ENCODE results near the gene RAB8B. TPM values are rescaled to one million over a fixed set of nuclear protein-coding genes. Genes with fewer than 3 reads are reported as not detected.

The RAB8B gene
- polyA plus RNA-seq, 4 donors = 27.9 to 35.8 (median 34.6) TPM

GRCh38 chr15:63301088-63301487 lies 111.7 kb downstream of the RAB8B start:
- DNase-seq (ENCODE audit: low read depth in 4 of 4, low spot score in 3 of 4) = no peak

GRCh38 chr15:63305260-63305659 lies 115.9 kb downstream of the RAB8B start:
- DNase-seq (ENCODE audit: low read depth in 4 of 4, low spot score in 3 of 4) = no peak

GRCh38 chr15:63306492-63307073 lies 117.2 kb downstream of the RAB8B start:
- DNase-seq (ENCODE audit: low read depth in 4 of 4, low spot score in 3 of 4) = no peak

- no peak for DNase-seq (ENCODE audit: low read depth in 4 of 4, low spot score in 3 of 4)
These were observed 119.1 kb downstream of the RAB8B start for GRCh38 chr15:63308491-63308890.

- DNase-seq (ENCODE audit: low read depth in 4 of 4, low spot score in 3 of 4) = no peak
These were observed 119.5 kb downstream of the RAB8B start for GRCh38 chr15:63308947-63309346.

- no peak for DNase-seq (ENCODE audit: low read depth in 4 of 4, low spot score in 3 of 4)
These were observed 121.2 kb downstream of the RAB8B start for GRCh38 chr15:63310646-63311045.

GRCh38 chr15:63312286-63312685 lies 122.9 kb downstream of the RAB8B start:
- DNase-seq (ENCODE audit: low read depth in 4 of 4, low spot score in 3 of 4) = no peak

GRCh38 chr15:63313825-63314224 lies 124.4 kb downstream of the RAB8B start:
- DNase-seq (ENCODE audit: low read depth in 4 of 4, low spot score in 3 of 4) = no peak

- no peak for DNase-seq (ENCODE audit: low read depth in 4 of 4, low spot score in 3 of 4)
These were observed 125.0 kb downstream of the RAB8B start for GRCh38 chr15:63314409-63314808.

Other genes with a start within 250 kb of the RAB8B start
- 100 to 1,000 TPM; 454 to 494 (median 473) TPM for gene TPM1, start 146.9 kb upstream of the RAB8B start, polyA plus RNA-seq (ENCODE audit: insufficient read length in 4 of 4)
- gene LACTB, start 67.7 kb upstream of the RAB8B start, polyA plus RNA-seq (ENCODE audit: insufficient read length in 4 of 4) = 10 to 100 TPM; 18.4 to 24.2 (median 23.3) TPM
- 100 to 1,000 TPM; 106 to 111 (median 107) TPM for gene RPS27L, start 32.1 kb upstream of the RAB8B start, polyA plus RNA-seq (ENCODE audit: insufficient read length in 4 of 4)
- 10 to 100 TPM; 16.5 to 20.7 (median 19.4) TPM for gene APH1B, start 88.0 kb downstream of the RAB8B start, polyA plus RNA-seq (ENCODE audit: insufficient read length in 4 of 4)
- 100 to 1,000 TPM; 125 to 151 (median 149) TPM for gene CA12, start 192.2 kb downstream of the RAB8B start, polyA plus RNA-seq (ENCODE audit: insufficient read length in 4 of 4)